GM21786 (cell line): Measurements from ENCODE around the gene LRRC39.
A peak's percentile ranks its signal among the peaks of the same experiment; 100 is the strongest.

Experiments
- ATAC-seq: cut with Tn5 transposase; IDR thresholded peaks from one replicate; pipeline ENCODE4 v1.9.1; 2021; ENCODE audit not compliant: unreplicated experiment

LRRC39 gene

DNA sequence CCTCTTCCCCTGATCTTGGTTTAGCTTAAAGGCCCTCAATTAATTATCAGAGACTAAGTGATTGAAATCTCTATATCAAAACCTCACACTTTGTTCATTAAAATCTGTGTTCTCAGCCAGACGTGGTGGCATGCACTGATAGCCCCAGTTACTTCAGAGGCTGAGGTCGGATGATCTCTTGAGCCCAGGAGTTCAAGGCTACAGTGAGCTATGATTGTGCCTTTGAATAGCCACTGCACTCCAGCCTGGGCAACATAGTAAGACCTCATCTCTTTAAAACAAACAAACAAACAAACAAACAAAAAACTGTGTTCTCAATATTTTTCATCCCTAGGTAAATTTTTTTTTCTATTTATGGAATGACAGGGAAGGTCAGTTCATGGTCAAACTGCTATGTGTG, 26.4 kb downstream of the LRRC39 start:
- no peak for ATAC-seq

DNA sequence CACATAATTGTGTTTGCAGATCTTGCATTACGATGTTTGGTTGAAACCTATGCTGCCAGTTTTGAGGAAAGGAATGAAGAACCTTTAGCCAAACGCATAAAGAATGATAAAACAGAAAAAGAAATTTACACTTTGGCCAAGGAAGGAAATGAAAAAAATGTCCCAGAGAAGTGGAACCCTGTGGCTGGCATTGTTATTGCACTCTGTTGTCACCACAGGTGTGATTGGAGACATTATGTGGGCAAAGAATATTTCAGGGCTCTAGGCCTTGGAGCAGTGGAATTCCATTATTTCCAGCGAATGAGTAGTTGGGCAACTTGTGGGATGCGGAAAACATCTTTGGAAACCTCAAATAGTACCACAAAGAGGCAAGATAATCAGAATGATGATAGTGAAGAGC, 30.2 kb downstream of the LRRC39 start:
- ATAC-seq: no peak

DNA sequence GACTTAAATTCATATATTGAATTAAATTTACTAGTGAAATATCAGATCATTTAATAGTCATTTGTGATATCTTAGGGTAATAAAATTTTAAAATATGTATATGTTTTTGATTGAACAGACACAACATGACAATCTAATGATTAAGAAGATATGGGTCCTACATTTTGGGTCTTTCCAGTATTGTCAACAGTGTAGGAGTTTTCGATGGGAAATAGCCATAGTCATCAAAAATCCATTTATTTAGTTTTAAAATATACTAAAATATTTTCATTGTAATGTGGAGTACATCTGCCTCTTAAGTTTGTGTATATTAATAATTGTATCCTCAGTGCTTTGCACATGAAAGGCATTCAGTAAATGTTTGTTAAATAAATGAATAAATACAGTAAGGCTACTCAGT, 31.1 kb downstream of the LRRC39 start:
- no peak for ATAC-seq

DNA sequence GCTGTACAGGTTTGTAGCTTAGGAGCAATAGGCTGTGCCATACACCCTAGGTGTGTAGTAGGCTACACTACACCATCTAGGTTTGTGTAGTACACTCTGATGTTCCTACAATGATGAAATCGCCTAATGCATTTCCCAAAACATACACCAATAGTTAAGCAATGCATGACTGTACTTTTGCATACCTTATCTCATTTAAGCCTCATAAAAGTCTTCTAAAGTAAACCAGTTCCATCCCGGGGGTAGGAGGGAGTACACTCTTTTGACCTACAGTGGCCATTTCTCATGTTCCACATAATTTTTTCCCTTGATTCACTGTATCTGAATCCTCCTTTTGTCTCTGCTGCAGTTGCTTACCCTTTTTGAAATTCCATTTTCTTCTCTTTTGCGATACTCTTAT, 32.9 kb downstream of the LRRC39 start:
- no peak for ATAC-seq

DNA sequence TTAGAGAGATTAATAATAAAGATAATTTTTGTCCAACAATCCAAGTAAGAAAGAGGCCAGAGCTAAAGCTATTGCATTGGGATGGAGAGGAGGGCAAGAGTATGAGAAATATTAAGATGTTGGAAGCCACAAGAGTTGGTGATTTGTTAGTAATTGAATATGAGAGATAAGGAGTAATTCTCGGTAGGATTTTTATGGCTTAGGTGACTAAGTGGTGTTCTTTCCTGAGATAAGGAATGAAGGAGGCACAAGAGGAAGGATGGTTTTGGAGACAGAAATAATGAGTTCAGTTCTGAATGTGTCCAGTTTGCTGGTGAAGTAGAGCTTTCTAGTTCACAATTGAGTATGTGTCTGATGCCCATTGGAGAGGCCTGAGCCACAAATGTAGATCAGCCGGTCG, 35.7 kb downstream of the LRRC39 start:
- ATAC-seq: no peak

DNA sequence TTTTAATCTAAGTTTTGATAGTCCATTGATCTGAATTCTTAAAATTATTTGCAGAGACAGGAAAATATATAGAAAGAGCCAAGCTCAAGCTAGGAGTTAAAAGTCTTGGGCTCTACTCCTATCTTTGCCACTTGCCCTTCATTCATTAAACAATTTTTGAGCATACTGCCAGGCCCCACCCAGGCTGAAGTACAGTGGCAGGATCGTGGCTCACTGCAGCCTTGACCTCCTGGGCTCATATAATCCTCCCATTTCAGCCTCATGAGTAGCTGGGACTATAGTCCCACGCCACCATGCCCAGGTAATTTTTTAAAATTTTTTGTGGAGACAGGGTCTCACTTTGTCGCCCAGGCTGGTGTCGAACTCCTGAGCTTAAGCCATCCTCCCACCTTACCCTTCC, 36.9 kb downstream of the LRRC39 start:
- no peak for ATAC-seq

DNA sequence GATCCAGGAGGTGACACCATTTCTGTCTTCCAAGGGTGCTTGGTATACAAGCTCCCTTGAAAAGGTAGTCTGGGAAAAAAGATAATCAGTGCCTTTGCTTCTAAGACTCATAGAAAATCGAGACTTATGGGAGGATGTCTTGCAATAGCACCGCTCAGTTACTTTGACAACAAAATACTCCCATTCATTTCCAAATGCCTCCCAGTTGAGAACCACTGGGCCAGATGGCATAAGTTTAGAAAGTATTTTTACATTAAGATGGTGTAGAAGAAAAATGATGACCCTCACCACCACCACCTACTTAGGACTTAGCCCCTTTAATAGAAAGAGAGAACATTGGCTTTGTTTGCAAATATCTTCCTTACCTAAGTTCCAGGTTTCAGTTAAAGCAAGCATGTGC, 40.5 kb downstream of the LRRC39 start:
- no peak for ATAC-seq

DNA sequence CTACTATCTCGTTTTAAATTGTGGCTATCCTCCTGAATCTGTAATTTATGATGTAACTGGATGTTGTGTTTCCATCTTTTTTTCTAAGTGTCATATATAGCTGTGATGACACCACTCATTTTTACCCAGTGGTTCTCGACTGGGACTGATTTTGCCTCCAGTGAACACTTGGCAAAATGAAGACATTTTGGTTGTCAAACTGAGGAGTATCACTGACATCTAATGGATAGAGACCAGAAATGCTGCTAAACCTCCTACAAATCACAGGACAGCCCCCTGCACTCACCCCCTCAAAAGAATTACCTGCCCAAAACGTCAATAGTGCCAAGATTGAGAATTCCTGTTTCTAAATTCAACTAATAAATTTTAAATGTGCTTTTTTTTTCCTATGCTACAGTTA, 43.2 kb downstream of the LRRC39 start:
- no peak for ATAC-seq

DNA sequence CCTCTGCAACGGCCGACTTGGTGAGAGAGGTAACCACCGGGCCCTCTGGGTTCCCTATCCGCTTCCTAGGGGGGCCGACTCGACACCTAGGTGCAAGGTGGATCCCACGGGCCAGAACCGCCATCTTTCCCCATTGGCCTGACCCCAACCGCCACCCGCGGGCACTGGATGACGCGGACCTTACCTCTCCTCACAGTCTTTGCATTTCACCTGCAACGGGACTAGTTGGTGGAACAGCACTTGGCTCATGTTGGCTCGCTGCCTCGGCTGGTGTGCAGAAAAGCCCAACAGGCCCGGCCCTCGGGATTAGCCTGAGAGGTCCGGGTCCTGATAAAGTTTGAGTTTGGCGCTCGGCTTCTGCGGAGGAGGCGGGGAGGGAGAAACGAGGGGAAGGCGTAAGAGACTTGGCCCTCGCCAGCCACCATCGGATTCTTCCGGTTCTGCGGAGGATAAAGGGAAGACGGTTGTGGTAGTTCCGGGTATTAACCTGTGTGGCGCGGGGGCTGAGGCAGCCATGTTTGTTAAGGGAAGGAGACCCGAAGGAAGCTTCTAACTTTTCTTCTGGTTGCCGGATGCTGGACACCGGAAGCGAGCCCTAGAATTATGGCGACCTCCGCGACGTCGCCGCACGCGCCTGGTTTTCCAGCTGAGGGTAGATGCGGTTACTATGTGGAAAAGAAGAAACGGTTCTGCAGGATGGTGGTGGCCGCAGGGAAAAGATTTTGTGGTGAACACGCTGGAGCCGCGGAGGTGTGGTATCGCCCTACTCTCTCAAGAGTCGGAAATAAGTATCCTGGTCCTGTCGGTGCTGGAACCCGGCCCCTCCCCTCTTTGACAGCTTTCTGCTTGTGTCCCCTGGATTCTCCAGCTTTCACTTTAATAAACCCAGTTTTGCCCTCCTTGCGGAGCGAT, 45.2 kb downstream of the LRRC39 start, which contains the start of the genes SASS6 and TRMT13:
TSS of gene SASS6 (minus strand) at position 365 of the 912 bp plus-strand sequence. CDS start at position 249, 116 bp downstream.
TSS of gene TRMT13 (plus strand) at position 598 of the 912 bp plus-strand sequence. CDS start at position 604, 6 bp downstream.
- ATAC-seq: peak; percentile 86

DNA sequence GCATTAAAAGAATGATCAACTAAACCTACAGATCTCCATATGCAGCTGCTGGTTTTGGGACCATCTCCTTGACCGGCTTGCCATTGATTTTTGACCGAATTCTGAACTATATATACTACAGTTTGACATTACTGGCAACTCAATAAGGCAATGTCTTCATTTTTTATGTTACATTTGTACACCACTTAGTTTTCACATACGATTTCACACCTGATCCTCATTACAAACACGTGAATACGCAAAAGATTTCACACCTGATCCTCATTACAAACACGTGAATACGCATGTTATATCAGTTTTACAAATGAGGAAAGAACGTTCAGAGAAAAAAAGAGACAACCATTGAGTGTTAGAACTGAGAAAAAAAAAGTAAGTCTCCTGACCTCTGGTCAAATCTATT, 46.4 kb downstream of the LRRC39 start:
- ATAC-seq: no peak

DNA sequence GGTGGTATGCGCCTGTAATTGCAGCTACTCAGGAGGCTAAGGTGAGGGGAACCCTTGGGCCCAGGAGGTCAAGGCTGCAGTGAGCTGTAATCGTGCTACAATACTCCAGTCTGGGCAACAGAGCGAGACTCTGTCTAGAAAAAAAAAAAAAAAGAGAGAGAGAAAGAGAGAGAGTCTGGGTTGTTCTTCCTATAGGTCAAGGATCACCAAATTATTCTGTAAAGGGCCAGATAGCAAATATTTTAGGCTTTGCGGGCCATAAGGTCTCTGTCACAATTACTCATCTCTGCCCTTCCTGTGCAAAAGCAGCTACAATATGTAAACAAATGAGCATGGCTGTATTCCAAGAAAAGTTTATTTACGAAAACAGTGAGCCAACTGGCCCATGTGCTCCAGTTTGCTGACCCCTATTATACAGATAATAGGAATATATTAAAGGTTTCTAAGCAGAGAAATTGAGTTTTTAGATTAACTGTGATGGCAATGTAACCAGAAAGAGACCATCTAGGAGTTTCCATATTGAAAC, 47.4 kb downstream of the LRRC39 start:
- ATAC-seq: no peak

DNA sequence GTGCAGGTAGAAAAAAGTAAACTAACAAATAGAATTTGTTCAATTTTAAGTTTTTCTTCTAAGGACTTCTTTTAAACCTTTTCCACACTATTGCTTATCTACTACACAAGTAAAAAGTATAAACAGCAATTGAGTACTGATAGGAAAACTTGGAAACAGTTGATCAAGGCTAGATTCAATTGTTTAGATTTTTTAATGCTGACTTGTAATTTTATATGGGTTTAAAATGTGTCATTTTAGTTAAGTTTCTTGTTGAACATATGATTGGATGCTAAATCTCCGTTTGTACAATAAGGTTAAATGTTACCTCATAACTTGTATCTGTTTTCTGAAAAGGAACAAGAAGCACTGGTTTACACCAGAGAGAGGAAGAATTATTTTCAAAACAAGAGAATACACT, 50.8 kb downstream of the LRRC39 start:
- ATAC-seq: no peak

DNA sequence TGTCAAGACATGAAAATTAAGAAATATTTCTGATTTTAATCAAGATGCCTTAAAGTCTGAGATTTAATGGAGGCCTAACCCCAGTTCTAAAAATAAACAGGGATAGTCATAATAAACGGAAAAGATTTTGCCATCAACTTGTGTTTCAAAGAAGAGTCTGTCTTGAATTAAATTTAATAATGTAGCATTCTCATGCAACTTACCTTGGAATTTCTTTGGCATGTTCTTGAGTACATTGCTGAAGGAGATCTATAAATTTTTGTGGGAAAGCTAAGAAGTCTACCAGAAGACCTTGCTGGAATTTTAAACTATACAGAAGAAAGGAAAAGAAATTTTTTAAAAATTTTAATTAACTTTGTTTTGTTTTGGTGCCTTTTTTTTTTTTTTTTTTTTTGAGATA, 55.9 kb downstream of the LRRC39 start:
- ATAC-seq: no peak

DNA sequence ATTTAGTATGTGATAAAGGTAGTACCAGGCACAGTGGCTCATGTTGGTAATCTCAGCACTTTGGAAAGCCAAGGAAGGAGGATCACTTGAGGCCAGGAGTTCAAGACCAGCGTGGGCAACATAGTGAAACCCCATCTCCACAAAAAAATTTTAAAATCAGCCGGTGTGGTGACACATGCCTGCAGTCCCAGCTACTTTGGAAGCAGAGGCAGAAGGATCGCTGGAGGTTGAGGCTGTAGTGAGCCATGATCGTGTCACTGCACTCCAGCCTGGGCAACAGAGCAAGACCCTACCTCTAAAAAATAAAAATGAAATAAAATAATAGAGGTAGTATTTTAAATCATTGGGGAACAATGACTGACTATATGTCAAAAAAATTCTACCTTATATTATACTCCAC, 62.5 kb downstream of the LRRC39 start:
- ATAC-seq: no peak

DNA sequence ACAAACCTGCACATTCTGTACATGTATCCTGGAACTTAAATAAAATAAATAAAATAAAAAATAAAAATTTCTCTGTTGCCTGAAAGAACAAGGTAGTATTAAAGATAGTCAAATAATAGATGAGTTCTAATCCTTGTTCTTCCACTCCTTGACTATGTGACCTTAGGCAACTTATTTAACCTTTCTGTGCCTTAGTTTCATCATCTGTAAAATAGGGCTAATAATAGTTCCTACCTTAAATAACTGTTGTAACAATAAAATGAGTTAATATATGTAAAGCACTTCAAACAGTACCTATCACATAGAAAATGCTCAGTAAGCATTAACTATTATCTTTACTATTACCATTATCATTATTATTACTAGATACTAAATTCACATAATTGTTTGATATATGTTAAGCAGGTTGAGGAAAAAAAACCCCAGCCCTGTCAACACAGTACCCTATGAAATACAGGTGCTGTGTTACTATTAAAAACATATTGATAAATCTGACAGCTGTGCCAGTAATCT, 68.4 kb downstream of the LRRC39 start:
- no peak for ATAC-seq

DNA sequence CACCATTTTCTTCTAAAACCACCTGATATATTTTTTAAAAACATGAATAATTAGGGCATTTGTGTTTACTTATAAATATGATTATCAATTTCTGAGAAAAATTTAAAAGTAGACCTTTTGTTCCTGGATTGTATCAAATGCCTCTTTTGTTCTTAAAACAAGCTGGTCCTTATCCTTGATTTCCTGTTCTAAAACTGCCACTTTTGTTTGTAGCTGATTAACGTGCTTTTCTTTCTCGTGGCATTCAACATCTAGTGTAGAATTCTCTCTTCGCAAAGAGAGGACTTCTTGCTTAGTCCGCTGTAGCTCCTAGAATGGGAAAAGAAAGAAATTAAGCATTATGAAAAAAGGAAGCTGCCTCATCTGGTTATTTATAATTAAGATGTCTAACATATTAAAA, 70.4 kb downstream of the LRRC39 start:
- ATAC-seq: no peak

DNA sequence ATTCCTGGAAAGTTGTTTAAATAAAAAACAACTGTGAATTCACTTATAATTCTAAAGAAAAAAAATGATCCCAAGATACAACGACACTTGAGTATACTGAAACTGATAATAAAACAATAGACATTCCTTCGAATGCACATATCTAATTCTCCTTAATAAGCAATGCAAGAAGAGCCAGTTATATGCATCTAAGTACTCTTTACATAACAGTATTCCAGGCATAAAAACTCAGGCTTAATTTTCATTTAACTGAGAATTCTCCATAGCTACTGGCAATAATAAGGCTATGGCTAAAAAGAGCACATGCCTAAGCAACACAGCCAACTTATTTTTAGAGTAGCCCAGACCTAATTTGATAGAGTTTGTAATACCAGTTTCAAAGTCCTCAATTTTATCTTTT, 76.5 kb downstream of the LRRC39 start:
- ATAC-seq: no peak

DNA sequence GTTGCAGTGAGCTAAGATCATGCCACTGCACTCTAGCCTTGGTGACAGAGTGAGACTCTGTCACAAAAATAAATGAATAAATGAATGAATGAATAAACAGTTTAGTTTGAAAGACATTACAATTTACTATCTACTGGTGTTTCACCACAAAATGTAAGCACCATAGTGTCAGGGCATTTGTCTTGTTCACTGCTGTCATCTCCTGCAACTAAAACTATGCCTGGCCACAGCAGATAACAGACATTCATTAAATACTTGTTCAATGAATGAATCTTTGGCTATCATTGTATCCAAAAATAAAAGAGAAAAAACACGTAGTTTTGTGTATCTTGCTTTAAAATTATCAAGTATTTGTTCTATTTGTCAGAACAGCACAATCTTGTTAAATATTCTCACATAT, 77.9 kb downstream of the LRRC39 start:
- no peak for ATAC-seq
